Measurements from ENCODE around the gene FNBP1.
"Not testable (repeated sequence)": the region's sequence is repeated elsewhere in the genome, so short reads cannot be mapped to it uniquely, and the experiment has no call there.

FNBP1 gene

DNA sequence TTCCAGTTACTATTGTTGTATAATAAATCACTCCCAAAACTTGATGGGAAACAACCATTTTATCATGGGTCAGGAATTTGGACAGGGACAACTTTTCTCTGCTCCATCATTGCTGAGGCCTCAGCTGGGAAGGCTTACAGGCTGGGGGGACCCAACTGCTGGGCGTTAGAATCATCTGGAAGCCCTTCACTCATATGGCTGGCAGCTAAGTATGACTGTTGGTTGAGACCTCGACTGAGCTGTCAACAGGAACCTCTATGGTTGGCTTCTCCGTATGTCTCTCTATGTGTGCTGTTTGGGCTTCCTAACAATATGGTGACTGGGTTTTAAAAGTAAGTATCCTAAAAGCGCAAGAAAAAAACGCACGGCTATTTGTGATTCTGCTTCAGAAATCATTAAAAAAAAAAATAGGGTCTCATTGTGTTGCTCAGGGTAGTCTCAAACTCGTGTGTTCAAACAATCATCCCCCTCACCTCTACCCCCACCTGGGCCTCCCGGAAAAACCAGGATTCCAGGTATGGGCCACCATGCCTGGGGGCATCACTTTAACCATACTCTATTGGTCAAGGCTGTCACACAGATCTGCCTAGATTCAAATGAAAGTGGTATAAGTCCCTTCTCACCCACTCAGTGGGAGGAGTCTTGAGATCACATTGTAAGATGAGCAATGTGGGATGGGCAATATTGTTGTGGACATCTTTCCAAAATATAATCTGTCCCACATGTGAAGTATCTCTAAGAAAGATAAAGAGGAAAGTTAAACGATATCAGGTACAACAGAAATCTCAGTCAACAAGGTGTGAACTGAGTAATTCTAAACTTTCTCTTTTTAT lies 15.2 kb downstream of the FNBP1 start:
- Histone ChIP-seq H3K27me3 (ENCODE audit: insufficient read depth, low read length) (no peaks in the 10 kb centered on the region), H3K36me3 (ENCODE audit: insufficient read depth, low read depth, low read length) (no peaks in the 10 kb centered on the region), H3K27ac (ENCODE audit: low read length) (no peak overlapping the region), H3K9ac (ENCODE audit: low read depth, low read length) (no peak overlapping the region), H3K4me1 (ENCODE audit: insufficient read depth, low read length) (no peaks in the 10 kb centered on the region), H3K9me3 (ENCODE audit: insufficient read depth, low read depth, low read length) (no peaks in the 10 kb centered on the region), H3K4me3 (ENCODE audit: low read length) (no peak overlapping the region)

DNA sequence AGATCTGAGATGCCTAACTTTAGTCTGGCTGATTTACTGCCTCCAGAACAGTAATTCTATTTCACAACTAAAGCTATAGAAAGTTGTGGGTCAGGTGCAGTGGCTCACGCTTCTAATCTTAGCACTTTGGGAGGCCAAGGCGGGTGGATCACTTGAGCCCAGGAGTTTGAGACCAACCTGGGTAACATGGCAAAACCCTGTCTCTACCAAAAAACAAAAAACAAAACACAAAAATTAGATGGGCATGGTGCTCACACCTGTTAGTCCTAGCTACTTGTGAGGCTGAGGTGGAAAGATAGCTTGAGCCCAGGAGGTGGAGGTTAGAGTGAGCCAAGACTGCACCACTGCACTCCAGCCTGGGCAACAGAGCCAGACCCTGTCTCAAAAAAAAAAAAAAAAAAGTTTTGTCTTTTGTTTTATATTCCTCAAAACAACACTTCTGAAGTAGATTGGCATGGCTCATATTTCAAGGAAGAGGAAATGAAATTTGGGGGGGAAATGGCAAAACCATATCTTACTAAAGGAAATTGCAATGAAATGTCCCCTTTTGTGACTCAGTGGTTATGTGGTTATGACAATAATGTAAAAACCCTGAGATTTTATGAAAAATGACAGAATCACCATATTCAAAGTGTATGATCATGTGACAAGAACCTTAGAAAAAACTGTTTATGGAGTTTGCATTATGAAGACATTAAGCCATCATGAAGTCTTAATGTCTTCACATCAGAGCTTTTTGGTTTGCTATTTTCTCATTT lies 16.2 kb downstream of the FNBP1 start:
- Histone ChIP-seq H3K4me1 (ENCODE audit: insufficient read depth, low read length) (no peaks in the 10 kb centered on the region), H3K36me3 (ENCODE audit: insufficient read depth, low read depth, low read length) (no peaks in the 10 kb centered on the region), H3K9me3 (ENCODE audit: insufficient read depth, low read depth, low read length) (no peaks in the 10 kb centered on the region), H3K9ac (ENCODE audit: low read depth, low read length) (no peak overlapping the region), H3K27ac (ENCODE audit: low read length) (no peak overlapping the region), H3K27me3 (ENCODE audit: insufficient read depth, low read length) (no peaks in the 10 kb centered on the region), H3K4me3 (ENCODE audit: low read length) (no peak overlapping the region)

DNA sequence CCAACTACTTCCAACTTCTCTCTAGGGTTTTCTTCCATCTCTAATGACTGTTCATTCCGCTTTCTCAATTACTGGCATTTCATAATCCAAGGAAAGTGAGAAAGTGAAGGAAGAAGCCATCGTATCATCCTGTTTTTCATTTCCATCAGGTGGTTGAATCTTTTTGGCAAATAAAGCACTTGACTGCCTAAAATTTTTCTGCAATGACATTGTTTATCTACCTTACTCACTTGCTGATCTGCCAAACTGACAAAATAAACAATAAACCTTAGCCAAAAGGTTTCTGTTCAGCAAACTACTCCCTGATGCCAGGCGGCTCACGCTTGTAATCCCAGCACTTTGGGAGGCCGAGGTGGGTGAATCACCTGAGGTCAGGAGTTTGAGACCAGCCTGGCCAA lies 18.4 kb downstream of the FNBP1 start:
- no peaks in the 10 kb centered on the region for H3K4me1 ChIP-seq (ENCODE audit: insufficient read depth, low read length)
- no peaks in the 10 kb centered on the region for H3K27me3 ChIP-seq (ENCODE audit: insufficient read depth, low read length)
- H3K4me3 ChIP-seq (ENCODE audit: low read length), result no peak overlapping the region
- no peak overlapping the region for H3K27ac ChIP-seq (ENCODE audit: low read length)
- H3K9me3 ChIP-seq (ENCODE audit: insufficient read depth, low read depth, low read length), result no peaks in the 10 kb centered on the region
- no peaks in the 10 kb centered on the region for H3K36me3 ChIP-seq (ENCODE audit: insufficient read depth, low read depth, low read length)
- no peak overlapping the region for H3K9ac ChIP-seq (ENCODE audit: low read depth, low read length)

DNA sequence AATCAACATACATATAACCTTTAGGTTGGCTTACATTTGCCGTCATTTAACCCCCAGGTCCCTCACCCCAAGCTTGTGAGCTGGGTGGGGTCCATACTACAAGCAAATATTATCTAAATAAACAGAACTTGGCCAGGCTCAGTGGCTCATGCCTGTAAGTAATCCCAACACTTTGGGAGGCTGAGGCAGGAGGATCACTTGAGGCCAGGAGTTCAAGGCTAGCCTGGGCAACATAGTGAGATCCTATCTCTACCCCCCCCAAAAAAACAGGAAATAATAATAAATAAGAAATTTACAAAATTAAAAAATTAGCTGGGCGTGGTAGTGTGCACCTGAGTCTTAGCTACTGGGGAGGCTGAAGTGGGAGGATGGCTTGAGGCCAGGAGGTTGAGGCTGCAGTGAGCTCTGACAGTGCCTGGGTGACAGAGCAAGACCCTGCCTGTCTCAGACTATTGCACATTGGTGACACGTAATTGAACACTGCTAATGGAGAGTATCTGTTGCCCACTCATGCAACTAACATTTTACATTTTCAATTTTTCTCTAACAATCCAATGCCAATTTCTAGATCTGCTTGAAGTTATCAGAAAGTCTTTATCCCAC lies 18.9 kb downstream of the FNBP1 start:
- no peaks in the 10 kb centered on the region for H3K36me3 ChIP-seq (ENCODE audit: insufficient read depth, low read depth, low read length)
- no peaks in the 10 kb centered on the region for H3K4me1 ChIP-seq (ENCODE audit: insufficient read depth, low read length)
- no peak overlapping the region for H3K27ac ChIP-seq (ENCODE audit: low read length)
- no peaks in the 10 kb centered on the region for H3K27me3 ChIP-seq (ENCODE audit: insufficient read depth, low read length)
- H3K9ac ChIP-seq (ENCODE audit: low read depth, low read length), result no peak overlapping the region
- no peaks in the 10 kb centered on the region for H3K9me3 ChIP-seq (ENCODE audit: insufficient read depth, low read depth, low read length)
- H3K4me3 ChIP-seq (ENCODE audit: low read length), result no peak overlapping the region

DNA sequence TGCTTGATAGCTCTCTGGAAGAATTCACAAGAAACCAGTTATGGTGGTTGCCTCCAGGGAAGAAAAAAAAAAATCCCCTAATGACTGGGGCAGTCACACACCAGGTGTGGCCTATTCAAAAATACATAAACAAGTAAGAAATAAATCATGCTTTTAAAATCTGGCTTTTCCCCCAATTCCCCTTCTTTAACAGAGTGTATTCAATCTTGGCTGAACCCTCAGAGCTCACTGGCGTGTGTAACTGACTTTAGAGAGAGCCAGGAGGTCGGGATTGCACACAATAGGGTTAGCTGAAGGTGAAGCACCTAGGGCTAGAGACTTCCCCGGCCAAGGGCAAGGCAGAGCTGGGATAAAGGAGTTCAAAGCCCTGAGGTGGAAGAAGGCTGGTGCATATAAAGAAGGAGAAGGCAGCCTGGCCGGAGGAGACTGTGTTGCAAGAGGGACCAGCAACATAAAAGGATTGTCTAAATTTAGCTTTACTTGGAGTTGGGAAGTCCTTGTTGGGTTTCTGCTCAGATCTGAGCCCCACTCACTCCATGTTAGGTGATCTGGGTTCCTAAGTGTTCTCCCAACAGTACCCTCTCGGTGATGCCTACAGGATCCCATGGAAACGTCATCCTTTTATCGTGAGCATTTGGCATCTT lies 19.7 kb downstream of the FNBP1 start:
- Histone ChIP-seq H3K36me3 (ENCODE audit: insufficient read depth, low read depth, low read length) (no peaks in the 10 kb centered on the region), H3K27me3 (ENCODE audit: insufficient read depth, low read length) (no peaks in the 10 kb centered on the region), H3K27ac (ENCODE audit: low read length) (no peak overlapping the region), H3K4me1 (ENCODE audit: insufficient read depth, low read length) (no peaks in the 10 kb centered on the region), H3K9ac (ENCODE audit: low read depth, low read length) (no peak overlapping the region), H3K9me3 (ENCODE audit: insufficient read depth, low read depth, low read length) (no peaks in the 10 kb centered on the region), H3K4me3 (ENCODE audit: low read length) (no peak overlapping the region)

DNA sequence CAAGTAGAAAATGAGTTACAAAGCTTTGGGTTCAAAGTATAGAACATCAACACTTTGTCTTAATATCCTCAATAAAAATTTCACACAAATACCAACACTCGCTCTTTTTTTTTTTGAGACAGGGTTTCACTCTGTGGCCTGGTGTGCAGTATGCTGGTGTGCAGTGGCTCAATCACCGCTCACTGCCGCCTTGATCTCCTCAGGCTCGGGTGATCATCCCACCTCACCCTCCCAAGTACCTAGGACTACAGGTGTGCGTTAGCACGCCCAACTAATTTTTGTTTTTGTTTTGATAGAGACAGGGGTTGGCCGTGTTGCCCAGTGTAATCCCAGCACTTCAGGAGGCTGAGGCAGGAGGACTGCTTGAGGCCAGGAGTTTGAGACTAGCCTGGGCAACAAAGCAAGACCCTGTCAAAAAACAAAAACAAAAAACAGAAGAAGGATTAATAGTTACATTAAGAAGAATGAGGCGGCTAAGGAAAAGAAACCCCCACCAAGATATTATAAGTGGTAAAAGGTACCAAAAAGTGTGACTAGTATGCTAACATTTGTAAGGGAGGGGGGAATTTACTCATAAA lies 20.3 kb downstream of the FNBP1 start:
- H3K9ac ChIP-seq (ENCODE audit: low read depth, low read length), result no peak overlapping the region
- no peaks in the 10 kb centered on the region for H3K9me3 ChIP-seq (ENCODE audit: insufficient read depth, low read depth, low read length)
- H3K27me3 ChIP-seq (ENCODE audit: insufficient read depth, low read length), result no peaks in the 10 kb centered on the region
- H3K27ac ChIP-seq (ENCODE audit: low read length), result no peak overlapping the region
- H3K4me3 ChIP-seq (ENCODE audit: low read length), result no peak overlapping the region
- no peaks in the 10 kb centered on the region for H3K4me1 ChIP-seq (ENCODE audit: insufficient read depth, low read length)
- H3K36me3 ChIP-seq (ENCODE audit: insufficient read depth, low read depth, low read length), result no peaks in the 10 kb centered on the region

DNA sequence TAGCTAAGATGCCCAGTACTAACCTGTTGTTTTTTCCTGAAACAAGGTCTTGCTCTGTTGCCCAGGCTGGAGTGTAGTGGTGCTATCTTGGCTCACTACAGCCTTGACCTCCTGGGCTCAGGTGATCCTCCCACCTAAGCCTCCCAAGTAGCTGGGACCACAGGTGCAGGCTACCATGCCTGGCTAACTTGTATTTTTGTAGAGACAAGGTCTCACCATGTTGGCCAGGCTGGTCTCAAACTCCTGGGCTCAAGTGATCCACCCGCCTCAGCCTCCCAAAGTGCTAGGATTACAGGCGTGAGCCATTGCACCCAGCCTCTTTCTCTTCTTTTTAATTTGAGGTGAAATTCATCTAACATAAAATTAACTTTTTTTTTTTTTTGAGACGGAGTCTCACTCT lies 21.1 kb downstream of the FNBP1 start:
- not testable (repeated sequence) for H3K27ac ChIP-seq (ENCODE audit: low read length)

DNA sequence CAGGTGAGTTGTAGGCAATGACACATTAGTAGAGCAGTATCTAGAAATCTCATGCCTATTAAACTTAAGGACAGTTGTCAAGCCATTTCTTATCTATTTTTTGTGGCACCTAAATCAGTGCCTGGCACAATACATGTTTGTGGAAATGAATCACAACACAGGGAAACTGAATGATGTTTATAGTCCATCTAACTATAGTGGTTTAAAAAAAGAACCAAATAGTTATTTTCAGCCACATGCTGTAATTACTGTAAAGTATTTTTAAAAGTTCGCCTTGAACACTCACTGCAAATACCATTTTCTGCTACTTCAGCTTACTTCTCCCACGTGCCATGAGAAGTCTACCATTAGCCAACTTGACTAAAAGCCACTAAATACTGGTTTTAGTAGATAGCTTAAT lies 21.9 kb downstream of the FNBP1 start:
- H3K4me1 ChIP-seq (ENCODE audit: insufficient read depth, low read length), result no peaks in the 10 kb centered on the region
- H3K27me3 ChIP-seq (ENCODE audit: insufficient read depth, low read length), result no peaks in the 10 kb centered on the region
- H3K9ac ChIP-seq (ENCODE audit: low read depth, low read length), result no peak overlapping the region
- H3K4me3 ChIP-seq (ENCODE audit: low read length), result no peak overlapping the region
- H3K36me3 ChIP-seq (ENCODE audit: insufficient read depth, low read depth, low read length), result no peaks in the 10 kb centered on the region
- H3K9me3 ChIP-seq (ENCODE audit: insufficient read depth, low read depth, low read length), result peaks cover 2% of the 10 kb centered on the region; the same call in 1 of the 2 replicates
- H3K27ac ChIP-seq (ENCODE audit: low read length), result no peak overlapping the region

More for the DNA sequence above, 21.1 kb downstream of the FNBP1 start:
- H3K36me3 ChIP-seq (ENCODE audit: insufficient read depth, low read depth, low read length); H3K9me3 ChIP-seq (ENCODE audit: insufficient read depth, low read depth, low read length); H3K27me3 ChIP-seq (ENCODE audit: insufficient read depth, low read length); H3K9ac ChIP-seq (ENCODE audit: low read depth, low read length); H3K4me1 ChIP-seq (ENCODE audit: insufficient read depth, low read length); H3K4me3 ChIP-seq (ENCODE audit: low read length): not testable (repeated sequence)

DNA sequence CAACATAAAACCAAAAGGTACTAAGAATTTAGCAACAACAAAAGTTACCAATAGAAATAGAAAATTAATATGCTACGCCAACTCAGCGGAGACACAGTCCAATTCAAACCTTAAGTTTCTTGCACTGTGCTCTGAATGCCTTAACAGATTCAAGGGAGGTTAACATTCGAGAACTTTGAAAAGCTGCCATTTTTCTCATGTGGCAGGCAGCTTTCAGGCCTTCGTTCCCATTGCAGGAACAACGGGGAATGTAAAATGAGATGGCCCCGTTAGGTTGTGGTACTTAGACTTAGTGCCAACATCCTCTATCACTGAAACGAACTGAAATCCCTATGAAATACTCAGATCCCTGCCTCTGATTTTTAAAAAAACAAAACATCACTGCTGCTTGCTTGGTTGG lies 22.4 kb downstream of the FNBP1 start:
- Histone ChIP-seq H3K27me3 (ENCODE audit: insufficient read depth, low read length) (no peaks in the 10 kb centered on the region), H3K4me1 (ENCODE audit: insufficient read depth, low read length) (no peaks in the 10 kb centered on the region), H3K27ac (ENCODE audit: low read length) (no peak overlapping the region), H3K36me3 (ENCODE audit: insufficient read depth, low read depth, low read length) (no peaks in the 10 kb centered on the region), H3K9me3 (ENCODE audit: insufficient read depth, low read depth, low read length) (peaks cover 3% of the 10 kb centered on the region; the same call in 1 of the 2 replicates), H3K9ac (ENCODE audit: low read depth, low read length) (no peak overlapping the region), H3K4me3 (ENCODE audit: low read length) (no peak overlapping the region)

DNA sequence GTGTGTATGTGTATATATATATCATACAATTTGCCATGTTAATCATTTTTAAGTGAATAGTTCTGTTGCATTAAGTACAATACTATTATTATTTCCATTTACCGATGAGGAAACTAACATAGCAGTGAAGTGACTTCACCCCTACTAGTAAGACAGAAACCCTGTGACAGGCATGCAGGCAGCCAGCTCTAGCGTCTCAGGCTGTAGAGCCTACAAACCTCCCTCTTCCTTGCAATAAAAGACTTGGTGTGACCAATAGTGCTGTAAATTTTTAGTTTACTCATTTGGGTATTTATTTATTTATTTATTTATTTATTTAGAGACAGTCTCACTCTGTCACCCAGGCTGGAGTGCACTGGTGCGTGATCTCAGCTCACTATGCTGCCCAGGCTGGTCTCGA lies 24.7 kb downstream of the FNBP1 start:
- H3K4me3 ChIP-seq (ENCODE audit: low read length), result no peak overlapping the region
- H3K27me3 ChIP-seq (ENCODE audit: insufficient read depth, low read length), result no peaks in the 10 kb centered on the region
- H3K4me1 ChIP-seq (ENCODE audit: insufficient read depth, low read length), result no peaks in the 10 kb centered on the region
- H3K9ac ChIP-seq (ENCODE audit: low read depth, low read length), result no peak overlapping the region
- H3K27ac ChIP-seq (ENCODE audit: low read length), result no peak overlapping the region
- H3K36me3 ChIP-seq (ENCODE audit: insufficient read depth, low read depth, low read length), result no peaks in the 10 kb centered on the region
- peaks cover 3% of the 10 kb centered on the region; the same call in 1 of the 2 replicates for H3K9me3 ChIP-seq (ENCODE audit: insufficient read depth, low read depth, low read length)

DNA sequence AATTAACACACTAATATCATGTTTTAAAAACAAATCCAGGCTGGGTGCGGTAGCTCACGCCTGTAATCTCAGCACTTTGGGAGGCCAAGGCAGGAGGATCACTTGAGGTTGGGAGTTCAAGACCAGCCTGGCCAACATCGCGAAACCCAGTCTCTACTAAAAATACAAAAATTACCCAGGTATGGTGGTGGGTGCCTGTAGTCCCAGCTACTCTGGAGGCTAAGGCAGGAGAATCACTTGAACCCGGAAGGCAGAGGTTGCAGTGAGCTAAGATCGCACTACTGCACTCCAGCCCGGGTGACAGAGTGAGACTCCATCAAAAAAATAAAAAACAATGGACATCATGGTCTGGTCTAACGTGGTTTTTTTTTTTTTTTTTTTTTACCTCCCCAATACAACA lies 25.5 kb downstream of the FNBP1 start:
- not testable (repeated sequence) for H3K27ac ChIP-seq (ENCODE audit: low read length); H3K9me3 ChIP-seq (ENCODE audit: insufficient read depth, low read depth, low read length); H3K27me3 ChIP-seq (ENCODE audit: insufficient read depth, low read length); H3K36me3 ChIP-seq (ENCODE audit: insufficient read depth, low read depth, low read length); H3K4me3 ChIP-seq (ENCODE audit: low read length); H3K9ac ChIP-seq (ENCODE audit: low read depth, low read length); H3K4me1 ChIP-seq (ENCODE audit: insufficient read depth, low read length)

Data from iPS-20b (cell line).